ENCODE results near the gene DDAH1. TPM values are rescaled to one million over a fixed set of nuclear protein-coding genes. Genes with fewer than 3 reads are reported as not detected.

The DDAH1 gene
- total and polyA plus RNA-seq, 4 donors: 25.8 to 42.7 (median 31.7) TPM

GRCh38 chr1:85279458-85280080, 185.4 kb downstream of the DDAH1 start:
- DNase-seq (ENCODE audit: low spot score): no peak
- Histone ChIP-seq H3K27me3 (ENCODE audit: control insufficient read depth in 4 of 4, insufficient read depth in 4 of 4, low read length in 3 of 4) (no peaks in the 10 kb centered on the region), H3K9ac (ENCODE audit: low read depth in 1 of 2, low read length in 2 of 2) (no peak overlapping the region), H3K9me3 (ENCODE audit: control insufficient read depth in 4 of 4, low read length in 3 of 4) (no peaks in the 10 kb centered on the region), H3K4me1 (ENCODE audit: control insufficient read depth in 4 of 4, insufficient read depth in 4 of 4, low read length in 3 of 4) (peaks cover 0 to 19% (median 12%) of the 10 kb centered on the region in 4 donors), H3K4me3 (ENCODE audit: low read depth in 1 of 3, low read length in 3 of 3) (no peak overlapping the region), H3K27ac (ENCODE audit: low read depth in 1 of 2, low read length in 2 of 2) (peak overlapping the region in 1 of 2 donors; percentile 19), H3K36me3 (ENCODE audit: control insufficient read depth in 4 of 4, insufficient read depth in 3 of 4, low read depth in 1 of 4, low read length in 3 of 4) (no peaks in the 10 kb centered on the region)
- 90% methylated on average over 10 of the region's 10 CpGs for WGBS
- no peak for TF ChIP-seq JUND (IDR thresholded peaks at IDR 0.05)
- TF ChIP-seq ZBTB33 (IDR thresholded peaks at IDR 0.05): no peak
- no peak for TF ChIP-seq NR2F2 (IDR thresholded peaks at IDR 0.05)
- no peak for TF ChIP-seq HNF4A (conservative IDR thresholded peaks at IDR 0.05)
- no peak for TF ChIP-seq FOXA1 (IDR thresholded peaks at IDR 0.05)
- TF ChIP-seq REST (IDR thresholded peaks at IDR 0.05): no peak
- no peak for TF ChIP-seq RAD21 (IDR thresholded peaks at IDR 0.05)
- no peak for TF ChIP-seq CTCF (IDR thresholded peaks at IDR 0.05; ENCODE audit: low read depth, low read length, missing input control)
- TF ChIP-seq, protein P1, sequence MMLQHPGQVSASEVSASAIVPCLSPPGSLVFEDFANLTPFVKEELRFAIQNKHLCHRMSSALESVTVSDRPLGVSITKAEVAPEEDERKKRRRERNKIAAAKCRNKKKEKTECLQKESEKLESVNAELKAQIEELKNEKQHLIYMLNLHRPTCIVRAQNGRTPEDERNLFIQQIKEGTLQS (IDR thresholded peaks at IDR 0.05): no peak
- no peak for TF ChIP-seq HNF4G (IDR thresholded peaks at IDR 0.05)
- no peak for TF ChIP-seq GABPA (IDR thresholded peaks at IDR 0.05 in 1 of 2, conservative IDR thresholded peaks at IDR 0.05 in 1 of 2)
- no peak for TF ChIP-seq FOXA2 (IDR thresholded peaks at IDR 0.05)
- no peak for TF ChIP-seq TAF1 (conservative IDR thresholded peaks at IDR 0.05)
- TF ChIP-seq EGR1 (IDR thresholded peaks at IDR 0.05; ENCODE audit: low read depth in 2 of 2): no peak
- TF ChIP-seq YY1 (IDR thresholded peaks at IDR 0.05): no peak
- TF ChIP-seq SP1 (IDR thresholded peaks at IDR 0.05): no peak
- TF ChIP-seq, protein P2, sequence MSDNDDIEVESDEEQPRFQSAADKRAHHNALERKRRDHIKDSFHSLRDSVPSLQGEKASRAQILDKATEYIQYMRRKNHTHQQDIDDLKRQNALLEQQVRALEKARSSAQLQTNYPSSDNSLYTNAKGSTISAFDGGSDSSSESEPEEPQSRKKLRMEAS (IDR thresholded peaks at IDR 0.05): no peak
- no peak for TF ChIP-seq RXRA (IDR thresholded peaks at IDR 0.05)
